Right atrium auricular region (tissue), 2 donors: ENCODE measurements around the gene NR1I2. TPM values are rescaled to one million over a fixed set of nuclear protein-coding genes. Genes with fewer than 3 reads are reported as not detected.
A peak's percentile ranks its signal among the peaks of the same experiment; 100 is the strongest.

Experiments
- DNase-seq: peaks from one replicate; pipeline ENCODE4 v3.0.0-alpha.2; 2019; ENCODE audit warnings: low spot score
- H3K27ac ChIP-seq, 2 donors: fragments of 200-600 bp; sonication (generic); 1 replicate in 1 of 2; 2 replicates in 1 of 2; pipeline ENCODE4 v1.5.1; 2016 to 2019
- H3K27me3 ChIP-seq, 2 donors: fragments of 200-600 bp; sonication (generic); one replicate each; pipeline versions ENCODE4 v1.5.1 to v1.6.0; 2017 to 2019
- H3K36me3 ChIP-seq: fragments of 200-600 bp; sonication (generic); one replicate; pipeline ENCODE4 v1.5.1; 2016
- H3K4me1 ChIP-seq, 2 donors: fragments of 200-600 bp; sonication (generic); one replicate each; pipeline versions ENCODE4 v1.5.1 to v1.6.0; 2017 to 2019
- H3K4me3 ChIP-seq, 2 donors: fragments of 200-600 bp; sonication (generic); 1 replicate in 1 of 2; 2 replicates in 1 of 2; pipeline ENCODE4 v1.5.1; 2017 to 2019; ENCODE audit warnings: mild to moderate bottlenecking in 1 of 2, moderate library complexity in 1 of 2
- H3K9me3 ChIP-seq, 2 donors: fragments of 200-600 bp; sonication (generic); one replicate each; pipeline ENCODE4 v1.5.1; 2019
- total RNA-seq, 2 donors: library from RNA; depleted of rRNA; stranded (reverse); fragments of >200 nt; gene quantifications; one replicate each; pipeline ENCODE4 v1.1.0, GENCODE V29; 2016
- TF ChIP-seq, protein P1 (sequence below), 2 donors: fragments of 200-600 bp; sonication (generic); IDR thresholded peaks; one replicate each; pipeline ENCODE4 v1.5.1; 2019; ENCODE audit warnings: antibody characterized with exemption in 2 of 2

The NR1I2 gene
- total RNA-seq, 2 donors from 2014 or later: 0.82 TPM; not detected in 1

DNA sequence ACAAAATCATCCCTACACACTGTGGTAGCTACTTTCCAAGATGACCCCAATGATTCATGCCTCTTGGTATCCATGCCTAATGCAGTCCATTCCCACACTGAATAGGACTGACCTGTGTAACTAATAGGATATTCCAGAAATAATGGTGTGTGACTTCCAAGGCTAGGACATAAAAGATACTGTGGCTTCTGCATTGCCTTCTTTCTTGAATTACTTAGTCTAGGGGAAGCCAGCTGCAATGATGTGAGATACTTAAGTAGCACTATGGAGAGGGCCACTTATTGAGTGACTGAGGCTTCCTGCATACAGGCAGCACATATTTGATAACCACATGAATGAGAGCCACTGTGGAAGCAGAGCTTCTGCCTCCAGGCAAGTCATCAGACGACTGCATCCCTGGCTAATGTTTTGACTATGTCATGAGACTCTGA lies 50.1 kb downstream of the NR1I2 start:
- H3K9me3 ChIP-seq: no peaks in the 10 kb centered on the region
- no peak overlapping the region for H3K27ac ChIP-seq
- no peak overlapping the region for H3K4me3 ChIP-seq
- no peaks in the 10 kb centered on the region for H3K4me1 ChIP-seq
- TF ChIP-seq, protein P1, sequence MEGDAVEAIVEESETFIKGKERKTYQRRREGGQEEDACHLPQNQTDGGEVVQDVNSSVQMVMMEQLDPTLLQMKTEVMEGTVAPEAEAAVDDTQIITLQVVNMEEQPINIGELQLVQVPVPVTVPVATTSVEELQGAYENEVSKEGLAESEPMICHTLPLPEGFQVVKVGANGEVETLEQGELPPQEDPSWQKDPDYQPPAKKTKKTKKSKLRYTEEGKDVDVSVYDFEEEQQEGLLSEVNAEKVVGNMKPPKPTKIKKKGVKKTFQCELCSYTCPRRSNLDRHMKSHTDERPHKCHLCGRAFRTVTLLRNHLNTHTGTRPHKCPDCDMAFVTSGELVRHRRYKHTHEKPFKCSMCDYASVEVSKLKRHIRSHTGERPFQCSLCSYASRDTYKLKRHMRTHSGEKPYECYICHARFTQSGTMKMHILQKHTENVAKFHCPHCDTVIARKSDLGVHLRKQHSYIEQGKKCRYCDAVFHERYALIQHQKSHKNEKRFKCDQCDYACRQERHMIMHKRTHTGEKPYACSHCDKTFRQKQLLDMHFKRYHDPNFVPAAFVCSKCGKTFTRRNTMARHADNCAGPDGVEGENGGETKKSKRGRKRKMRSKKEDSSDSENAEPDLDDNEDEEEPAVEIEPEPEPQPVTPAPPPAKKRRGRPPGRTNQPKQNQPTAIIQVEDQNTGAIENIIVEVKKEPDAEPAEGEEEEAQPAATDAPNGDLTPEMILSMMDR (IDR thresholded peaks at IDR 0.05): no peak
- H3K36me3 ChIP-seq: no peaks in the 10 kb centered on the region
- no peak for DNase-seq
- H3K27me3 ChIP-seq: no peaks in the 10 kb centered on the region

GRCh38 chr3:119834754-119835370 lies 53.0 kb downstream of the NR1I2 start:
- no peak overlapping the region for H3K4me3 ChIP-seq
- TF ChIP-seq, protein P1 (IDR thresholded peaks at IDR 0.05): no peak
- DNase-seq: no peak
- no peaks in the 10 kb centered on the region for H3K4me1 ChIP-seq
- H3K27ac ChIP-seq: no peak overlapping the region
- no peaks in the 10 kb centered on the region for H3K27me3 ChIP-seq
- H3K36me3 ChIP-seq: no peaks in the 10 kb centered on the region
- H3K9me3 ChIP-seq: no peaks in the 10 kb centered on the region

DNA sequence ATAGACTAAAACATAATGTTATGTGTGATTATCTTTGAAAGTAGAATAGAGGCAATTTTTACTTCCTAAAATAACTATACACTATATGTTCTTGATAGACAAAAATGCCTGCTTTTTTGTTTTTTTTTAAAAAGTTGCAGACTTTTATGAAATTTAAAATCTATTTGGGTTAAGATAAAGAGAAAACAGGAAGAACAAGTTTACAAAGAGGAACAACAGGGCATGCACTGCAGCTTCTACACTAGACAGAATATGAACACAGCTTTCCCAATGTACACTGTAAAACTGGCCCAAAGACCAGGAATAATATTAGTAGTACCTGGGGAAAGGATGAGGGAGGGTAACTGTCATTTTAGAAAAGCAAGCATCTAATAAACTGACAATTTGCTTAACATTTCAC lies 53.7 kb downstream of the NR1I2 start:
- Histone ChIP-seq H3K9me3 (no peaks in the 10 kb centered on the region), H3K36me3 (no peaks in the 10 kb centered on the region), H3K4me3 (no peak overlapping the region), H3K27me3 (no peaks in the 10 kb centered on the region), H3K27ac (no peak overlapping the region), H3K4me1 (no peaks in the 10 kb centered on the region)
- DNase-seq: no peak
- TF ChIP-seq, protein P1 (IDR thresholded peaks at IDR 0.05): no peak

DNA sequence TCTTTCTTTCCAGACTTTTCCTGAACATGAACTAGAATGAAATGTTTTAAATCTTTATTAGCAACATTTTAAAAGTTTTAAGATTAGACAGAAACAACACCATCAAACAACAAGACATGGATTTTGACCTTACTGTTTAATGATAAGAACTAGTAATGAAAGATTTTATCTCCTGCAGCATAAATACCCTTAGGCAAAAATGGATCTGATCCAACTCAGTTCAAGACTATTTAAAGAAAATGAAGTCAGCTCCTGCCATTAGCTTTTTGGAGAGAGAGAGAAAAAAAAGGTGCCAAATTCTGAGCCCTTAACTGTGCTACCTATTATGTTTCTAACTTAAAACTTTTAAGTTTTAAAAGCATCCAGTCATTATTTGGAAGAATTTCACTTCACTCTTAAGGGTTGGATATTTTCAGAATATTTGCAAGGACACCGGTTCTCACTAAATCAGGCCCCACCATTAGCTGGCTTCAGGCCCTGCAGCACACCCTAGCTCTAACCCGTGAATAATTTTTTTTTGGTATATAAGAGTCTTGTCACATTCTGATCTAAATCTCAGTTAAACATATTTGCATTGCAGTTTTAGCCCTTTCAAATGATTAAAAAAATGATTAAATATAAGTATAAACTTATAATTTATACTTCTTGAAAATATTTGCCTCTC lies 60.0 kb downstream of the NR1I2 start:
- Histone ChIP-seq H3K4me1 (peaks cover 0 to 11% of the 10 kb centered on the region in 2 donors), H3K4me3 (no peak overlapping the region), H3K9me3 (no peaks in the 10 kb centered on the region), H3K36me3 (peaks cover 4% of the 10 kb centered on the region), H3K27ac (peak overlapping the region; percentile 17 to 24), H3K27me3 (no peaks in the 10 kb centered on the region)
- TF ChIP-seq, protein P1 (IDR thresholded peaks at IDR 0.05): no peak
- DNase-seq: no peak

- H3K36me3 ChIP-seq: no peaks in the 10 kb centered on the region
- TF ChIP-seq, protein P1 (IDR thresholded peaks at IDR 0.05): no peak
- no peak overlapping the region for H3K4me3 ChIP-seq
- no peaks in the 10 kb centered on the region for H3K27me3 ChIP-seq
- no peak overlapping the region for H3K27ac ChIP-seq
- H3K9me3 ChIP-seq: no peaks in the 10 kb centered on the region
- H3K4me1 ChIP-seq: no peaks in the 10 kb centered on the region
- no peak for DNase-seq
Measured at GRCh38 chr3:119849126-119849525, 67.2 kb downstream of the NR1I2 start.
